BJ (cell line): ENCODE results near the gene GON4L. TPM values are rescaled to one million over a fixed set of nuclear protein-coding genes. Genes with fewer than 3 reads are reported as not detected.
"Not testable (repeated sequence)": the region's sequence is repeated elsewhere in the genome, so short reads cannot be mapped to it uniquely, and the experiment has no call there.

ENCODE experiments used
- CTCF ChIA-PET: fragments of 350-600 bp; formaldehyde crosslinking; extraction: SDS; loops from one replicate; lab custom pipeline; 2021; ENCODE audit warnings: antibody characterized with exemption, inconsistent platforms; lab: Yijun Ruan, JAX
- POLR2A ChIA-PET: fragments of 300-600 bp; sonication (Branson Sonifier 250); formaldehyde crosslinking; extraction: SDS; loops from one replicate; lab custom pipeline; 2021; ENCODE audit warnings: antibody characterized with exemption; lab: Charles Lee
- DNase-seq: peaks from one replicate; pipeline ENCODE4 v3.0.0-alpha.2; 2011; ENCODE audit warnings: low read depth
- H3K27me3 ChIP-seq: 2 replicates; pipeline ENCODE4 v1.6.0; 2011; ENCODE audit warnings: low read length; ENCODE audit not compliant: control insufficient read depth, insufficient read depth
- H3K36me3 ChIP-seq: 2 replicates; pipeline ENCODE4 v1.5.1; 2011; ENCODE audit warnings: low read length; ENCODE audit not compliant: control insufficient read depth, insufficient read depth
- H3K4me3 ChIP-seq: 2 replicates; pipeline ENCODE4 v1.5.1; 2011; ENCODE audit warnings: low read depth, mild to moderate bottlenecking, control low read depth, low read length
- CTCF ChIP-seq: IDR thresholded peaks from 2 replicates; pipeline ENCODE4 v1.5.1; 2011; ENCODE audit warnings: low read depth, mild to moderate bottlenecking, control low read depth, inconsistent platforms, low read length, moderate library complexity; ENCODE audit not compliant: insufficient read depth
- polyA plus RNA-seq: library from polyadenylated mRNA; depleted of rRNA; stranded (reverse); fragments of >200 nt; gene quantifications from 2 replicates; pipeline ENCODE4 v1.2.3, GENCODE V29; 2011; rRNA removed
- small RNA-seq: library from RNA; depleted of rRNA; stranded (forward); fragments of <200 nt; gene quantifications from one replicate; pipeline ENCODE3, GENCODE V24; 2012; ENCODE audit warnings: low replicate concordance, low read depth; ENCODE audit not compliant: insufficient read length

Gene GON4L
- polyA plus RNA-seq, 1 experiment = 18.3 TPM

GRCh38 chr1:155703216-155703615, 153.8 kb downstream of the GON4L start:
- Histone ChIP-seq H3K36me3 (no peaks in the 10 kb centered on the region), H3K27me3 (no peaks in the 10 kb centered on the region), H3K4me3 (no peak overlapping the region)
- POLR2A ChIA-PET = no interaction called here
- CTCF ChIA-PET = no interaction called here
- TF ChIP-seq CTCF = no peak
- DNase-seq = no peak

DNA sequence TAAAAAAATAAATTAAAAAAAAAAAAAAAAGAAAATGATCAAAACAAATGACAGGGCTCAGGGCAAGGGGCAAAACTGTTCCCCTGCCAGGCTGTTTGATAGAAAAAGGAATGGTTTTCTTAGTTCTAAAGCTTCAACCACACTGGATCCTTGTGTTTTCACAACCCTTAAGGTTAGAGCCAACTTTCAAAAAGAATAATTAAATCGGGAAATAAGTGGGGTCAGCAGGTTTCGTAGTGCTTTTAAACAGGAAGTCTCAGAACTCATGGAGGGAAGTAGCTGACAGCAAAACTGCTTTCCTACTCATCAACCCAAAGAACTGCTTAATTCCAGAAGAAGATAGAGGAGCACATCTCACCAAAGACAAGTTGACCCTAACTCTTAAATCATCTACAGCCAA, 155.3 kb downstream of the GON4L start:
- H3K36me3 ChIP-seq, H3K4me3 ChIP-seq, CTCF ChIA-PET, DNase-seq, POLR2A ChIA-PET, H3K27me3 ChIP-seq: not testable (repeated sequence)

Small RNA genes lying within 50 kb of the gene (small RNA-seq; reads per million reads assigned to genes)
- gene RF00015 = not detected

Other genes starting within 250 kb of the GON4L start
- gene MSTO1, start 247.0 kb downstream of the GON4L start, polyA plus RNA-seq = 19.5 and 28.6 TPM in 2 replicates
- 57.7 and 57.9 TPM in 2 replicates for gene YY1AP1, start 168.4 kb downstream of the GON4L start, polyA plus RNA-seq
- 131 and 142 TPM in 2 replicates for gene DAP3, start 168.1 kb downstream of the GON4L start, polyA plus RNA-seq
- 36.0 and 36.6 TPM in 2 replicates for gene SYT11, start 2.4 kb upstream of the GON4L start, polyA plus RNA-seq
- gene RIT1, start 54.1 kb upstream of the GON4L start, polyA plus RNA-seq = 25.8 and 42.6 TPM in 2 replicates
- gene KHDC4, start 77.2 kb upstream of the GON4L start, polyA plus RNA-seq = 39.0 and 39.8 TPM in 2 replicates
- gene RXFP4, start 84.4 kb upstream of the GON4L start, polyA plus RNA-seq = not detected in 2 replicates
- 130 and 213 TPM in 2 replicates for gene ARHGEF2, start 121.3 kb upstream of the GON4L start, polyA plus RNA-seq
- gene SSR2, start 163.7 kb upstream of the GON4L start, polyA plus RNA-seq = 891 and 935 TPM in 2 replicates
- gene UBQLN4, start 196.6 kb upstream of the GON4L start, polyA plus RNA-seq = 25.7 and 28.3 TPM in 2 replicates
- gene LAMTOR2, start 197.6 kb upstream of the GON4L start, polyA plus RNA-seq = 60.0 and 77.4 TPM in 2 replicates
- gene RAB25, start 203.9 kb upstream of the GON4L start, polyA plus RNA-seq = not detected in 2 replicates
- gene MEX3A, start 225.3 kb upstream of the GON4L start, polyA plus RNA-seq = 1.9 TPM in 2 replicates